Hepatocyte (in vitro differentiated cells): ENCODE measurements around the gene NMNAT3. TPM values are rescaled to one million over a fixed set of nuclear protein-coding genes. Genes with fewer than 3 reads are reported as not detected.

ENCODE experiments used
- DNase-seq: peaks from one replicate; pipeline ENCODE4 v3.0.0-alpha.2; 2016; ENCODE audit warnings: low spot score
- H2AFZ ChIP-seq: fragments of 200-600 bp; sonication (generic); 2 replicates; pipeline ENCODE4 v1.6.0; 2016; ENCODE audit warnings: antibody characterized with exemption, mild to moderate bottlenecking
- H3K27ac ChIP-seq: fragments of 200-600 bp; sonication (generic); 2 replicates; pipeline ENCODE4 v1.5.1; 2016; ENCODE audit warnings: mild to moderate bottlenecking
- H3K27me3 ChIP-seq: fragments of 200-600 bp; sonication (generic); 2 replicates; pipeline ENCODE4 v1.6.1; 2016
- H3K36me3 ChIP-seq: fragments of 200-600 bp; sonication (generic); replicated peaks from 2 replicates; pipeline ENCODE4 v1.5.1; 2016; ENCODE audit warnings: low read depth; ENCODE audit not compliant: insufficient read depth
- H3K4me1 ChIP-seq: fragments of 200-600 bp; sonication (generic); 2 replicates; pipeline ENCODE4 v1.5.1; 2016; ENCODE audit warnings: mild to moderate bottlenecking, moderate library complexity; ENCODE audit not compliant: insufficient read depth
- H3K4me2 ChIP-seq: fragments of 200-600 bp; sonication (generic); 2 replicates; pipeline ENCODE4 v1.6.0; 2016
- H3K4me3 ChIP-seq: fragments of 200-600 bp; sonication (generic); 2 replicates; pipeline ENCODE4 v1.5.1; 2016; ENCODE audit warnings: mild to moderate bottlenecking
- H3K79me2 ChIP-seq: fragments of 200-600 bp; sonication (generic); 2 replicates; pipeline ENCODE4 v1.6.0; 2017; ENCODE audit warnings: mild to moderate bottlenecking
- H3K9me2 ChIP-seq: fragments of 200-600 bp; sonication (generic); replicated peaks from 2 replicates; pipeline ENCODE4 v1.6.0; 2017; ENCODE audit warnings: mild to moderate bottlenecking; ENCODE audit not compliant: insufficient read depth
- H3K9me3 ChIP-seq: fragments of 200-600 bp; sonication (generic); 2 replicates; pipeline ENCODE4 v1.5.1; 2016; ENCODE audit warnings: low read depth, mild to moderate bottlenecking
- H4K20me1 ChIP-seq: fragments of 200-600 bp; sonication (generic); 2 replicates; pipeline ENCODE4 v1.6.0; 2016; ENCODE audit warnings: mild to moderate bottlenecking; ENCODE audit not compliant: insufficient read depth, poor library complexity, severe bottlenecking
- CTCF ChIP-seq: fragments of 200-600 bp; sonication (generic); IDR thresholded peaks from 2 replicates; pipeline ENCODE4 v1.5.1; 2016; ENCODE audit warnings: antibody characterized with exemption, mild to moderate bottlenecking; ENCODE audit not compliant: poor library complexity
- EZH2 ChIP-seq: fragments of 200-600 bp; sonication (generic); IDR thresholded peaks from 2 replicates; pipeline ENCODE4 v1.6.1; 2016; ENCODE audit warnings: antibody characterized with exemption, mild to moderate bottlenecking, borderline replicate concordance
- EZH2phosphoT487 ChIP-seq: fragments of 200-600 bp; sonication (generic); IDR thresholded peaks from one replicate; pipeline ENCODE4 v1.6.1; 2018; ENCODE audit warnings: antibody characterized with exemption, mild to moderate bottlenecking, low read depth, moderate library complexity; ENCODE audit not compliant: unreplicated experiment, severe bottlenecking
- WGBS: methylation state at CpG from one replicate; pipeline ENCODE4 v1.1.6; 2016; ENCODE audit warnings: low lambda C conversion rate; ENCODE audit errors: missing lambda C conversion rate; 5-methylcytosine and 5-hydroxymethylcytosine counted together
- polyA plus RNA-seq: library from polyadenylated mRNA; unstranded; fragments of >200 nt; fragmentation: Nextera tagmentation; extraction: Ambion mirVana; gene quantifications from 2 replicates; pipeline ENCODE4 v1.2.1, GENCODE V29; 2016
- total RNA-seq: library from RNA; depleted of rRNA; stranded (reverse); fragments of >200 nt; gene quantifications from 2 replicates; pipeline ENCODE4 v1.2.3, GENCODE V29; 2014

NMNAT3 gene
- total and polyA plus RNA-seq, 2 experiments from 2014 or later, result 4.7 to 8.3 TPM

GRCh38 chr3:139537361-139537760, 140.4 kb downstream of the NMNAT3 start:
- H3K27me3 ChIP-seq, result no peaks in the 10 kb centered on the region
- peaks cover 22% of the 10 kb centered on the region for H3K79me2 ChIP-seq
- no peaks in the 10 kb centered on the region for H3K36me3 ChIP-seq
- peak overlapping the region; percentile 96 for H3K4me2 ChIP-seq
- TF ChIP-seq EZH2phosphoT487 (no peak), EZH2 (no peak)
- no peaks in the 10 kb centered on the region for H3K9me2 ChIP-seq
- peak; percentile 49 for DNase-seq
- H3K4me1 ChIP-seq, result peaks cover 65% of the 10 kb centered on the region
- peak overlapping the region; percentile 26 for H3K27ac ChIP-seq
- H4K20me1 ChIP-seq, result no peaks in the 10 kb centered on the region
- no peak overlapping the region for H2AFZ ChIP-seq
- no peak overlapping the region for H3K4me3 ChIP-seq
- H3K9me3 ChIP-seq, result no peaks in the 10 kb centered on the region

- 58% methylated on average over 12 of the region's 12 CpGs for WGBS
- Histone ChIP-seq H3K9me3 (no peaks in the 10 kb centered on the region), H2AFZ (no peak overlapping the region), H3K4me3 (no peak overlapping the region), H3K79me2 (peaks cover 10% of the 10 kb centered on the region), H3K9me2 (no peaks in the 10 kb centered on the region), H3K4me1 (peaks cover 53% of the 10 kb centered on the region), H3K36me3 (no peaks in the 10 kb centered on the region), H3K4me2 (peak overlapping the region; percentile 66), H3K27ac (peak overlapping the region; percentile 88), H3K27me3 (no peaks in the 10 kb centered on the region), H4K20me1 (no peaks in the 10 kb centered on the region)
- no peak for TF ChIP-seq CTCF
- no peak for TF ChIP-seq EZH2
- DNase-seq, result peak; percentile 75
Measured at GRCh38 chr3:139534992-139535879, 142.5 kb downstream of the NMNAT3 start.

- no peak for TF ChIP-seq EZH2phosphoT487
- no peak for TF ChIP-seq CTCF
- peaks cover 10% of the 10 kb centered on the region for H3K79me2 ChIP-seq
- H3K27ac ChIP-seq, result peak overlapping the region; percentile 88
- DNase-seq, result no peak
- no peaks in the 10 kb centered on the region for H3K9me3 ChIP-seq
- peak overlapping the region; percentile 66 for H3K4me2 ChIP-seq
- no peaks in the 10 kb centered on the region for H4K20me1 ChIP-seq
- no peaks in the 10 kb centered on the region for H3K9me2 ChIP-seq
- no peaks in the 10 kb centered on the region for H3K36me3 ChIP-seq
- WGBS, result 68% methylated on average over 1 of the region's 1 CpG
- H2AFZ ChIP-seq, result no peak overlapping the region
- no peak overlapping the region for H3K4me3 ChIP-seq
- peaks cover 53% of the 10 kb centered on the region for H3K4me1 ChIP-seq
- H3K27me3 ChIP-seq, result no peaks in the 10 kb centered on the region
Measured at GRCh38 chr3:139534455-139534812, 143.3 kb downstream of the NMNAT3 start.

GRCh38 chr3:139533781-139534454, 143.9 kb downstream of the NMNAT3 start:
- H3K79me2 ChIP-seq, result peaks cover 10% of the 10 kb centered on the region
- no peaks in the 10 kb centered on the region for H4K20me1 ChIP-seq
- H3K4me2 ChIP-seq, result peak overlapping the region; percentile 66
- peaks cover 53% of the 10 kb centered on the region for H3K4me1 ChIP-seq
- H3K27ac ChIP-seq, result peak overlapping the region; percentile 88
- no peaks in the 10 kb centered on the region for H3K27me3 ChIP-seq
- no peaks in the 10 kb centered on the region for H3K36me3 ChIP-seq
- no peaks in the 10 kb centered on the region for H3K9me2 ChIP-seq
- DNase-seq, result peak; percentile 30
- 53% methylated on average over 15 of the region's 15 CpGs for WGBS
- no peaks in the 10 kb centered on the region for H3K9me3 ChIP-seq
- no peak overlapping the region for H3K4me3 ChIP-seq
- H2AFZ ChIP-seq, result no peak overlapping the region
- TF ChIP-seq EZH2phosphoT487, result no peak
- TF ChIP-seq CTCF, result no peak
- no peak for TF ChIP-seq EZH2
